K562 (cell line): ENCODE measurements around the gene ADIPOQ. TPM values are rescaled to one million over a fixed set of nuclear protein-coding genes. Genes with fewer than 3 reads are reported as not detected.
A peak's percentile ranks its signal among the peaks of the same experiment; 100 is the strongest.

Experiments used
- ATF3 ChIP-seq, 2 experiments: fragments of 450-650 bp in 1 of 2; sonication (generic) in 1 of 2; formaldehyde crosslinking in 1 of 2; IDR thresholded peaks in 1 of 2; conservative IDR thresholded peaks in 1 of 2; 2 replicates each; pipeline versions ENCODE4 v1.6.1 to v1.8.1; 2016 to 2023; ENCODE audit warnings: mild to moderate bottlenecking in 2 of 2, moderate library complexity in 2 of 2, inconsistent platforms in 1 of 2, missing genetic modification reagents in 1 of 2
- CBFA2T3 ChIP-seq: fragments of 450-650 bp; IDR thresholded peaks from 2 replicates; pipeline ENCODE4 v1.6.1; 2017
- CCNT2 ChIP-seq: IDR thresholded peaks from 2 replicates; pipeline ENCODE4 v1.6.1; 2011; ENCODE audit warnings: borderline replicate concordance, low read depth, mild to moderate bottlenecking, moderate library complexity, mixed read lengths, low read length; ENCODE audit not compliant: insufficient read length; ENCODE audit errors: extremely low read depth
- CHD2 ChIP-seq: IDR thresholded peaks from 2 replicates; pipeline ENCODE4 v1.6.1; 2011; ENCODE audit warnings: low read depth, low read length
- NKRF ChIP-seq: fragments of 450-650 bp; IDR thresholded peaks from 2 replicates; pipeline ENCODE4 v1.6.1; 2016; ENCODE audit warnings: borderline replicate concordance
- PURB ChIP-seq: sonication (generic); formaldehyde crosslinking; IDR thresholded peaks from 2 replicates; pipeline ENCODE4 v1.9.0; 2021; ENCODE audit warnings: low read depth, mild to moderate bottlenecking, missing genetic modification reagents
- TCF7 ChIP-seq: sonication (generic); IDR thresholded peaks from 2 replicates; pipeline ENCODE4 v1.6.1; 2016; ENCODE audit warnings: antibody characterized with exemption, borderline replicate concordance
- TRIM25 ChIP-seq: fragments of 450-650 bp; IDR thresholded peaks from 2 replicates; pipeline ENCODE4 v1.7.0; 2016; ENCODE audit warnings: borderline replicate concordance
- XRCC4 ChIP-seq: IDR thresholded peaks from one replicate; pipeline ENCODE4 v1.6.1; 2011; ENCODE audit not compliant: insufficient read depth, insufficient read length; ENCODE audit errors: extremely low read depth
- ZNF280A ChIP-seq: fragments of 450-650 bp; IDR thresholded peaks from 2 replicates; pipeline ENCODE4 v1.6.1; 2018; ENCODE audit warnings: mild to moderate bottlenecking, low read depth; ENCODE audit not compliant: partially characterized antibody
- polyA plus RNA-seq, 8 experiments: library from polyadenylated mRNA; depleted of rRNA in 4 of 8; stranded (reverse) in 5 of 8; unstranded in 3 of 8; fragments of >200 nt; fragmentation: Nextera tagmentation in 2 of 8; fragmentation: Illumina TruSeq in 1 of 8; extraction: Ambion mirVana in 2 of 8; extraction: Trizol in 1 of 8; gene quantifications; 2 replicates each; pipeline versions ENCODE4 v1.2.1 to v1.2.3, GENCODE V29; 2011 to 2014; ENCODE audit warnings: inconsistent platforms in 1 of 8, missing spikeins in 1 of 8
- total RNA-seq, 7 experiments: library from RNA; depleted of rRNA in 6 of 7; stranded (reverse); fragments of >200 nt in 6 of 7; fragmentation: Illumina TruSeq in 2 of 7; extraction: Trizol in 2 of 7; gene quantifications; 2 replicates each; pipeline versions ENCODE4 v1.2.1 to v1.2.3, GENCODE V29; 2011 to 2021; ENCODE audit warnings: low replicate concordance in 1 of 7
- TF ChIP-seq, protein P1 (sequence below): fragments of 250-450 bp; sonication (Bioruptor Pico); IDR thresholded peaks from 2 replicates; pipeline ENCODE4 v1.4.0; 2020; ENCODE audit warnings: mild to moderate bottlenecking, moderate library complexity
- TF ChIP-seq, protein P2 (sequence below): fragments of 250-450 bp; sonication (Bioruptor Pico); IDR thresholded peaks from 2 replicates; pipeline ENCODE4 v1.5.1; 2021; ENCODE audit warnings: mild to moderate bottlenecking
- TF ChIP-seq, protein P3 (sequence below): fragments of 250-450 bp; sonication (Bioruptor Pico); IDR thresholded peaks from 2 replicates; pipeline ENCODE4 v1.8.0; 2021; ENCODE audit warnings: borderline replicate concordance, mild to moderate bottlenecking, moderate library complexity; ENCODE audit not compliant: poor library complexity, severe bottlenecking
- TF ChIP-seq, protein P4 (sequence below): sonication (generic); formaldehyde crosslinking; IDR thresholded peaks from 2 replicates; pipeline ENCODE4 v1.9.0; 2022; ENCODE audit warnings: mild to moderate bottlenecking, missing genetic modification reagents

ADIPOQ gene
- total and polyA plus RNA-seq, 9 of the 15 experiments (the other 6 are each of a cell fraction or from before 2014, with no cell fraction given): 0.01 to 0.04 (median 0.03) TPM; not detected in 4

GRCh38 chr3:186825294-186825821 is 17.2 kb upstream of the ADIPOQ start (continued):
- TF ChIP-seq NKRF (no peak), ZNF280A (no peak), TCF7 (no peak), CBFA2T3 (peak; percentile 63), ATF3 (IDR thresholded peaks at IDR 0.05) (no peak), ATF3 (CRISPR knock-in tag; conservative IDR thresholded peaks at IDR 0.05) (no peak), XRCC4 (no peak), TRIM25 (no peak), PURB (CRISPR knock-in tag) (no peak), CCNT2 (no peak), CHD2 (no peak)
- TF ChIP-seq, protein P1, sequence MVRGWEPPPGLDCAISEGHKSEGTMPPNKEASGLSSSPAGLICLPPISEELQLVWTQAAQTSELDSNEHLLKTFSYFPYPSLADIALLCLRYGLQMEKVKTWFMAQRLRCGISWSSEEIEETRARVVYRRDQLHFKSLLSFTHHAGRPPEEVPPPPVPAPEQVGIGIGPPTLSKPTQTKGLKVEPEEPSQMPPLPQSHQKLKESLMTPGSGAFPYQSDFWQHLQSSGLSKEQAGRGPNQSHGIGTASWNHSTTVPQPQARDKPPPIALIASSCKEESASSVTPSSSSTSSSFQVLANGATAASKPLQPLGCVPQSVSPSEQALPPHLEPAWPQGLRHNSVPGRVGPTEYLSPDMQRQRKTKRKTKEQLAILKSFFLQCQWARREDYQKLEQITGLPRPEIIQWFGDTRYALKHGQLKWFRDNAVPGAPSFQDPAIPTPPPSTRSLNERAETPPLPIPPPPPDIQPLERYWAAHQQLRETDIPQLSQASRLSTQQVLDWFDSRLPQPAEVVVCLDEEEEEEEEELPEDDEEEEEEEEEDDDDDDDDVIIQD (CRISPR knock-in tag): no peak
- TF ChIP-seq, protein P2, sequence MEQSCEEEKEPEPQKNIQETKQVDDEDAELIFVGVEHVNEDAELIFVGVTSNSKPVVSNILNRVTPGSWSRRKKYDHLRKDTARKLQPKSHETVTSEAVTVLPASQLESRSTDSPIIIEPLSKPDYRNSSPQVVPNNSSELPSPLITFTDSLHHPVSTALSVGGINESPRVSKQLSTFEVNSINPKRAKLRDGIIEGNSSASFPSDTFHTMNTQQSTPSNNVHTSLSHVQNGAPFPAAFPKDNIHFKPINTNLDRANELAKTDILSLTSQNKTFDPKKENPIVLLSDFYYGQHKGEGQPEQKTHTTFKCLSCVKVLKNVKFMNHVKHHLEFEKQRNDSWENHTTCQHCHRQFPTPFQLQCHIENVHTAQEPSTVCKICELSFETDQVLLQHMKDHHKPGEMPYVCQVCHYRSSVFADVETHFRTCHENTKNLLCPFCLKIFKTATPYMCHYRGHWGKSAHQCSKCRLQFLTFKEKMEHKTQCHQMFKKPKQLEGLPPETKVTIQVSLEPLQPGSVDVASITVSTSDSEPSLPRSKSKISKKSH (CRISPR knock-in tag): no peak
- TF ChIP-seq, protein P3, sequence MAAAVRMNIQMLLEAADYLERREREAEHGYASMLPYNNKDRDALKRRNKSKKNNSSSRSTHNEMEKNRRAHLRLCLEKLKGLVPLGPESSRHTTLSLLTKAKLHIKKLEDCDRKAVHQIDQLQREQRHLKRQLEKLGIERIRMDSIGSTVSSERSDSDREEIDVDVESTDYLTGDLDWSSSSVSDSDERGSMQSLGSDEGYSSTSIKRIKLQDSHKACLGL: no peak
- TF ChIP-seq, protein P4, sequence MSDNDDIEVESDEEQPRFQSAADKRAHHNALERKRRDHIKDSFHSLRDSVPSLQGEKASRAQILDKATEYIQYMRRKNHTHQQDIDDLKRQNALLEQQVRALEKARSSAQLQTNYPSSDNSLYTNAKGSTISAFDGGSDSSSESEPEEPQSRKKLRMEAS (CRISPR knock-in tag): peak; percentile 44; the same call in 1 of the 2 replicates
